Measurements from ENCODE around the gene DENND1C. TPM values are rescaled to one million over a fixed set of nuclear protein-coding genes. Genes with fewer than 3 reads are reported as not detected.

The DENND1C gene
- total RNA-seq, 1 experiment from 2014 or later: 3.5 TPM

- BruUV-seq (replicated peaks): no TSS peak
- H3K4me1 ChIP-seq: peaks cover 8% of the 10 kb centered on the region
- intact Hi-C loops (cut with micrococcal nuclease; ENCODE audit: unreplicated experiment): no loop called here
- H3K36me3 ChIP-seq (ENCODE audit: control insufficient read depth, insufficient read depth, low read length): no peaks in the 10 kb centered on the region
- no peaks in the 10 kb centered on the region for H3K9me3 ChIP-seq
- POLR2A ChIA-PET: no interaction called here
- Mint-ChIP-seq H3K27me3 (ENCODE audit: insufficient read depth, unreplicated experiment) (no peaks in the 10 kb centered on the region), H3K4me1 (ENCODE audit: low read depth, unreplicated experiment) (no peaks in the 10 kb centered on the region), H3K9me3 (ENCODE audit: unreplicated experiment) (no peaks in the 10 kb centered on the region), H3K4me3 (ENCODE audit: unreplicated experiment) (peak overlapping the region; percentile 68), H3K27ac (ENCODE audit: unreplicated experiment) (no peak overlapping the region), H3K36me3 (ENCODE audit: insufficient read depth, unreplicated experiment) (no peaks in the 10 kb centered on the region)
- no peak for TF ChIP-seq CTCF (IDR thresholded peaks at IDR 0.05; ENCODE audit: insufficient read depth in 1 of 2, low read depth in 1 of 2, low read length in 1 of 2, severe bottlenecking in 1 of 2, unreplicated experiment in 1 of 2)
- no peaks in the 10 kb centered on the region for H3K27me3 ChIP-seq (replicated peaks; ENCODE audit: control insufficient read depth, insufficient read depth, low read length)
- CTCF ChIA-PET: interaction anchor here (0.6 kb wide), 1 partner anchor 20 kb away, joined by 3 read pairs; no protein-coding TSS in a partner anchor
- no peak for DNase-seq
- H3K4me3 ChIP-seq (ENCODE audit: low read depth, low read length): peak overlapping the region; percentile 51
These were observed 19.5 kb upstream of the DENND1C start for GRCh38 chr19:6500837-6501739.

DNA sequence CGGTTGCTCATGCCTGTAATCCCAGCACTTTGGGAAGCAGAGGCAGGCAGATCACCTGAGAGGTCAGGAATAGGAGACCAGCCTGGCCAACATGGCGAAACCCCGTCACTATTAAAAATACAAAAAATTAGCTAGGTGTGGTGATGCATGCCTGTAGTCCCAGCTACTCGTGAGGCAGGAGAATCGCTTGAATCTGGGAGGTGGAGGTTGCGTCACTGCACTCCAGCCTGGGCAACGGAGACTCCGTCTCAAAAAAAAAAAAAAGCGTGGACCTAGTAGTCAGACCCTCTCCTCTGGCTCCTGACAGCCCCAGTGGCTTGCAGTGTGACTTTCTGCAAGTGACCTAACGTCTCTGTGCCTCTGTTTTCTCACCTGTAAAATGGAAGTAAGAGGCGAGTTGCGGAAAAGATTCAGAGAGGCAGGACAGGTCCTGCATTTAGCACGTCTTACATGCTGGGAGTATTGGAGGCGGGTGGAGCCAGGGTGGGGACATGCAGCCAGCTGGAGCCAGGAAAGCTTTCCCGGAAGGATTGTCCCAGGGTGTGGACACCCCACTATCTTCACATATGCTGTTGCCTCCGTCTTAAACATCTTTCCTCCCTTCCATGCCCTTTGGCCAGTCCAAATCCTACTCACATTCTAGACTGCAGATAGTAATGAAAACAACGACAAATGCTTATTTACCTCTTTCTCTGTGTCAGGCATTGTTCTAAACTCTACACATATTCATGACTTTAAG, 17.6 kb upstream of the DENND1C start:
- CTCF ChIA-PET: no interaction called here
- H3K27ac Mint-ChIP-seq (ENCODE audit: unreplicated experiment): no peak overlapping the region

More for the DNA sequence above, 17.6 kb upstream of the DENND1C start:
- no peak for DNase-seq
- POLR2A ChIA-PET: no interaction called here
- intact Hi-C loops (cut with micrococcal nuclease; ENCODE audit: unreplicated experiment): no loop called here
- TF ChIP-seq CTCF (IDR thresholded peaks at IDR 0.05; ENCODE audit: insufficient read depth in 1 of 2, low read depth in 1 of 2, low read length in 1 of 2, severe bottlenecking in 1 of 2, unreplicated experiment in 1 of 2): no peak
- H3K4me1 ChIP-seq: no peaks in the 10 kb centered on the region
- Mint-ChIP-seq H3K4me1 (ENCODE audit: low read depth, unreplicated experiment) (peaks cover 6% of the 10 kb centered on the region), H3K27me3 (ENCODE audit: insufficient read depth, unreplicated experiment) (no peaks in the 10 kb centered on the region), H3K4me3 (ENCODE audit: unreplicated experiment) (no peak overlapping the region), H3K9me3 (ENCODE audit: unreplicated experiment) (no peaks in the 10 kb centered on the region), H3K36me3 (ENCODE audit: insufficient read depth, unreplicated experiment) (no peaks in the 10 kb centered on the region)
- H3K9me3 ChIP-seq: no peaks in the 10 kb centered on the region
- no peak overlapping the region for H3K4me3 ChIP-seq (ENCODE audit: low read depth, low read length)
- H3K27me3 ChIP-seq (replicated peaks; ENCODE audit: control insufficient read depth, insufficient read depth, low read length): no peaks in the 10 kb centered on the region
- H3K36me3 ChIP-seq (ENCODE audit: control insufficient read depth, insufficient read depth, low read length): no peaks in the 10 kb centered on the region
- BruUV-seq (replicated peaks): no TSS peak

All from Caco-2 (cell line).